Measurements from ENCODE around the gene B4GALT3. TPM values are rescaled to one million over a fixed set of nuclear protein-coding genes. Genes with fewer than 3 reads are reported as not detected.

Gene B4GALT3
- total RNA-seq, 4 donors from 2014 or later, result 3.0 to 71.4 (median 26.6) TPM

GRCh38 chr1:161133220-161133740 is 44.0 kb downstream of the B4GALT3 start:
- Histone ChIP-seq H3K9me3 (no peaks in the 10 kb centered on the region), H3K36me3 (peaks cover 0 to 9% (median 2%) of the 10 kb centered on the region in 4 donors), H3K4me1 (peaks cover 19 to 41% (median 28%) of the 10 kb centered on the region in 4 donors), H3K27ac (peak overlapping the region; percentile 91 to 95 (median 94)), H3K27me3 (no peaks in the 10 kb centered on the region), H3K4me3 (peak overlapping the region; percentile 60 to 79 (median 74))
- no peak for DNase-seq
- TF ChIP-seq POLR2AphosphoS5 (IDR thresholded peaks at IDR 0.05), result no peak
- no peak for TF ChIP-seq CTCF (IDR thresholded peaks at IDR 0.05)
- TF ChIP-seq POLR2A (IDR thresholded peaks at IDR 0.05), result no peak
- TF ChIP-seq EP300 (IDR thresholded peaks at IDR 0.05; ENCODE audit: low read depth), result no peak
- WGBS, 2 donors (ENCODE audit: low coverage in 1 of 2), result 2 to 5% methylated on average over 9 to 11 of the region's 11 CpGs
- in situ Hi-C loops (cut with MboI; ENCODE audit: low pct_ligation_motif_present in 1 of 4, low pct_unique_long_range_greater_than_20kb in 1 of 4, low sequenced_read_pairs in 3 of 4) (no loop called here), intact Hi-C loops (cut with DNase I; ENCODE audit: low total_unique reads) (no loop called here)

GRCh38 chr1:161132410-161133219 is 44.7 kb downstream of the B4GALT3 start, which contains the start of gene DEDD:
Gene DEDD, minus strand, starts transcription at chr1:161132667. Its CDS starts 8,205 bp downstream, at chr1:161124462.
- Histone ChIP-seq H3K27ac (peak within 1 kb of the TSS; percentile 91 to 95 (median 94)), H3K36me3 (peaks cover 0 to 15% (median 3%) of the 10 kb centered on the region in 4 donors), H3K4me3 (peak within 1 kb of the TSS; percentile 60 to 79 (median 74)), H3K4me1 (peaks cover 19 to 48% (median 28%) of the 10 kb centered on the region in 4 donors), H3K9me3 (no peaks in the 10 kb centered on the region), H3K27me3 (no peaks in the 10 kb centered on the region)
- peak; percentile 94 for DNase-seq
- in situ Hi-C loops (cut with MboI; ENCODE audit: low pct_ligation_motif_present in 1 of 4, low pct_unique_long_range_greater_than_20kb in 1 of 4, low sequenced_read_pairs in 3 of 4) (no loop called here), intact Hi-C loops (cut with DNase I; ENCODE audit: low total_unique reads) (no loop called here)
- WGBS, 2 donors (ENCODE audit: low coverage in 1 of 2), result 0 to 1% methylated on average over 11 to 39 of the region's 68 CpGs
- TF ChIP-seq POLR2A (IDR thresholded peaks at IDR 0.05) (peak; percentile 57), CTCF (IDR thresholded peaks at IDR 0.05) (peak in 1 of 5 experiments; percentile 10), POLR2AphosphoS5 (IDR thresholded peaks at IDR 0.05) (peak; percentile 29 to 57 (median 54)), EP300 (IDR thresholded peaks at IDR 0.05; ENCODE audit: low read depth) (peak; percentile 48)

GRCh38 chr1:161131523-161132409 is 45.5 kb downstream of the B4GALT3 start:
- in situ Hi-C loops (cut with MboI; ENCODE audit: low pct_ligation_motif_present in 1 of 4, low pct_unique_long_range_greater_than_20kb in 1 of 4, low sequenced_read_pairs in 3 of 4) (no loop called here), intact Hi-C loops (cut with DNase I; ENCODE audit: low total_unique reads) (no loop called here)
- Histone ChIP-seq H3K36me3 (peaks cover 0 to 22% (median 3%) of the 10 kb centered on the region in 4 donors), H3K27me3 (no peaks in the 10 kb centered on the region), H3K4me1 (peaks cover 19 to 55% (median 28%) of the 10 kb centered on the region in 4 donors), H3K4me3 (peak overlapping the region; percentile 60 to 79 (median 74)), H3K9me3 (no peaks in the 10 kb centered on the region), H3K27ac (peak overlapping the region; percentile 91 to 95 (median 94))
- DNase-seq, result no peak
- TF ChIP-seq POLR2AphosphoS5 (IDR thresholded peaks at IDR 0.05) (no peak), POLR2A (IDR thresholded peaks at IDR 0.05) (no peak), CTCF (IDR thresholded peaks at IDR 0.05) (no peak), EP300 (IDR thresholded peaks at IDR 0.05; ENCODE audit: low read depth) (no peak)
- 1 to 7% methylated on average over 14 to 21 of the region's 22 CpGs for WGBS, 2 donors (ENCODE audit: low coverage in 1 of 2)
